NCI-H2107 treated with DMSO at 0.1 percent for 48 hours (cell line): ENCODE results near the gene KIF21B.

ENCODE experiments used
- DNase-seq: peaks from one replicate; lab custom pipeline; 2025; ENCODE audit not compliant: unreplicated experiment; lab: John Stamatoyannopoulos, UW

The KIF21B gene

GRCh38 chr1:201000391-201000790 is 23.1 kb downstream of the KIF21B start:
- DNase-seq, result no peak

- no peak for DNase-seq
Measured at GRCh38 chr1:200999667-201000066, 23.8 kb downstream of the KIF21B start.

GRCh38 chr1:200998323-200998722 is 25.2 kb downstream of the KIF21B start:
- DNase-seq, result no peak

- no peak for DNase-seq
Measured at GRCh38 chr1:200992382-200993048, 31.0 kb downstream of the KIF21B start.

GRCh38 chr1:200991097-200991614 is 32.4 kb downstream of the KIF21B start:
- DNase-seq, result no peak

GRCh38 chr1:200990114-200990513 is 33.4 kb downstream of the KIF21B start:
- DNase-seq, result no peak

- DNase-seq, result no peak
Measured at GRCh38 chr1:200989337-200989736, 34.2 kb downstream of the KIF21B start.

GRCh38 chr1:200988693-200989092 is 34.8 kb downstream of the KIF21B start:
- no peak for DNase-seq

GRCh38 chr1:200985481-200985880 is 38.0 kb downstream of the KIF21B start:
- no peak for DNase-seq

GRCh38 chr1:200983035-200983561 is 40.4 kb downstream of the KIF21B start:
- DNase-seq, result no peak

- no peak for DNase-seq
Measured at GRCh38 chr1:200982071-200982945, 41.2 kb downstream of the KIF21B start.

GRCh38 chr1:200981278-200981677 is 42.2 kb downstream of the KIF21B start:
- DNase-seq, result no peak

GRCh38 chr1:200980873-200981272 is 42.6 kb downstream of the KIF21B start:
- no peak for DNase-seq

- no peak for DNase-seq
Measured at GRCh38 chr1:200980452-200980772, 43.1 kb downstream of the KIF21B start.

- no peak for DNase-seq
Measured at GRCh38 chr1:200979574-200980451, 43.7 kb downstream of the KIF21B start.

- no peak for DNase-seq
Measured at GRCh38 chr1:200977071-200977754, 46.3 kb downstream of the KIF21B start.

GRCh38 chr1:200976634-200977033 is 46.9 kb downstream of the KIF21B start:
- DNase-seq, result no peak

- DNase-seq, result no peak
Measured at GRCh38 chr1:200975458-200975857, 48.1 kb downstream of the KIF21B start.

GRCh38 chr1:200974711-200975110 is 48.8 kb downstream of the KIF21B start:
- no peak for DNase-seq

GRCh38 chr1:200973937-200974657 is 49.4 kb downstream of the KIF21B start:
- no peak for DNase-seq
